Gastrocnemius medialis (tissue), 4 donors: ENCODE results near the gene PPP1R13L. TPM values are rescaled to one million over a fixed set of nuclear protein-coding genes. Genes with fewer than 3 reads are reported as not detected.

ENCODE experiments used
- ATAC-seq, 2 donors: fragments of 150-250 bp; one replicate each; pipeline ENCODE4 v1.9.1; 2016
- DNase-seq, 2 donors: peaks; one replicate each; pipeline ENCODE4 v3.0.0-alpha.2; 2019
- H3K27ac ChIP-seq, 4 donors: fragments of 200-600 bp; sonication (generic); 1 replicate in 1 of 4; 2 replicates in 3 of 4; pipeline ENCODE4 v1.5.1; 2016 to 2018; ENCODE audit warnings: mild to moderate bottlenecking in 2 of 4, moderate library complexity in 1 of 4
- H3K27me3 ChIP-seq, 3 donors: fragments of 200-600 bp; sonication (generic) in 2 of 3; 1 replicate in 1 of 3; 2 replicates in 2 of 3; pipeline versions ENCODE4 v1.5.1 to v1.6.0; 2016 to 2019; ENCODE audit warnings: mild to moderate bottlenecking in 1 of 3, moderate library complexity in 1 of 3
- H3K36me3 ChIP-seq, 2 donors: fragments of 200-600 bp; sonication (generic) in 1 of 2; one replicate each; pipeline ENCODE4 v1.5.1; 2017 to 2018
- H3K4me1 ChIP-seq, 2 donors: fragments of 200-600 bp; sonication (generic) in 1 of 2; one replicate each; pipeline ENCODE4 v1.5.1; 2016 to 2017; ENCODE audit warnings: mild to moderate bottlenecking in 2 of 2
- H3K4me3 ChIP-seq, 4 donors: fragments of 200-600 bp; sonication (generic) in 3 of 4; 1 replicate in 1 of 4; 2 replicates in 3 of 4; pipeline ENCODE4 v1.5.1; 2016 to 2019; ENCODE audit warnings: mild to moderate bottlenecking in 2 of 4
- H3K9me3 ChIP-seq, 3 donors: fragments of 200-600 bp; sonication (generic) in 2 of 3; 1 replicate in 1 of 3; 2 replicates in 2 of 3; pipeline ENCODE4 v1.5.1; 2016 to 2019
- POLR2A ChIP-seq, 2 donors: fragments of 450-650 bp; IDR thresholded peaks; one replicate each; pipeline ENCODE4 v1.6.1; 2017; ENCODE audit warnings: antibody characterized with exemption in 2 of 2, mild to moderate bottlenecking in 2 of 2, moderate library complexity in 2 of 2
- in situ Hi-C, 4 donors: fragments of 200-750 bp; cut with MboI; loops; one replicate each; pipeline versions ENCODE4 v1.15.0 to v1.8.0; 2017; ENCODE audit warnings: low sequenced_read_pairs in 4 of 4
- intact Hi-C: fragments of 100-400 bp; cut with DNase I; formaldehyde crosslinking; loops from one replicate; pipeline ENCODE4 v1.15.1; 2023; ENCODE audit warnings: low total_unique reads
- total RNA-seq, 4 donors: library from RNA; depleted of rRNA; stranded (reverse); fragments of >200 nt; gene quantifications; one replicate each; pipeline versions ENCODE4 v1.1.0 to v1.2.3, GENCODE V29; 2016
- TF ChIP-seq, protein P1 (sequence below), 5 experiments: fragments of 450-650 bp in 3 of 5; fragments of 200-600 bp in 2 of 5; sonication (generic) in 2 of 5; IDR thresholded peaks in 4 of 5; conservative IDR thresholded peaks in 1 of 5; 1 replicate in 4 of 5; 2 replicates in 1 of 5; pipeline ENCODE4 v1.5.1; 2016 to 2019; ENCODE audit warnings: antibody characterized with exemption in 5 of 5, mild to moderate bottlenecking in 3 of 5, moderate library complexity in 3 of 5

Gene PPP1R13L
- total RNA-seq, 4 donors from 2014 or later: 1.1 to 6.9 (median 1.5) TPM

DNA sequence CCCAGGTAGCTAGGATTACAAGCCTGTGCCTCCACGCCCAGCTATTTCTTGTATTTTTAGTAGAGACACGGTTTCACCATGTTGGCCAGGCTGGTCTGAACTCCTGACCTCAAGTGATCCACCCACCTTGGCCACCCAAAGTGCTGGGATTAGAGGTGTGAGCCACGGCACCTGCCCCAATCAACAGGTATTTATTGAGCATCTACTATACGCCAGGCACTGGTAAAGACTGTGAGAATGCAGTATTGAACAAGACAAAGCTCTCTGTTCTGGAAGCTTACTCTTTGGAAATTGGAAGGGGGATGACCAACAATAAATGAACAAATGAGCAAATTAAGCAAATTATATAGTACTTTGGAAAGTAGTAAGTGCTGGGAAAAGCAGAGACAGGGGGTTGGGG is 40.3 kb upstream of the PPP1R13L start:
- TF ChIP-seq, protein P1, sequence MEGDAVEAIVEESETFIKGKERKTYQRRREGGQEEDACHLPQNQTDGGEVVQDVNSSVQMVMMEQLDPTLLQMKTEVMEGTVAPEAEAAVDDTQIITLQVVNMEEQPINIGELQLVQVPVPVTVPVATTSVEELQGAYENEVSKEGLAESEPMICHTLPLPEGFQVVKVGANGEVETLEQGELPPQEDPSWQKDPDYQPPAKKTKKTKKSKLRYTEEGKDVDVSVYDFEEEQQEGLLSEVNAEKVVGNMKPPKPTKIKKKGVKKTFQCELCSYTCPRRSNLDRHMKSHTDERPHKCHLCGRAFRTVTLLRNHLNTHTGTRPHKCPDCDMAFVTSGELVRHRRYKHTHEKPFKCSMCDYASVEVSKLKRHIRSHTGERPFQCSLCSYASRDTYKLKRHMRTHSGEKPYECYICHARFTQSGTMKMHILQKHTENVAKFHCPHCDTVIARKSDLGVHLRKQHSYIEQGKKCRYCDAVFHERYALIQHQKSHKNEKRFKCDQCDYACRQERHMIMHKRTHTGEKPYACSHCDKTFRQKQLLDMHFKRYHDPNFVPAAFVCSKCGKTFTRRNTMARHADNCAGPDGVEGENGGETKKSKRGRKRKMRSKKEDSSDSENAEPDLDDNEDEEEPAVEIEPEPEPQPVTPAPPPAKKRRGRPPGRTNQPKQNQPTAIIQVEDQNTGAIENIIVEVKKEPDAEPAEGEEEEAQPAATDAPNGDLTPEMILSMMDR (IDR thresholded peaks at IDR 0.05 in 4 of 5, conservative IDR thresholded peaks at IDR 0.05 in 1 of 5): no peak
- TF ChIP-seq POLR2A (IDR thresholded peaks at IDR 0.05): no peak
- in situ Hi-C loops (no loop called here), intact Hi-C loops (no loop called here)
- Histone ChIP-seq H3K27me3 (no peaks in the 10 kb centered on the region), H3K9me3 (no peaks in the 10 kb centered on the region), H3K36me3 (no peaks in the 10 kb centered on the region), H3K4me1 (peaks cover 18 to 27% of the 10 kb centered on the region in 2 donors), H3K4me3 (no peak overlapping the region), H3K27ac (peak overlapping the region; percentile 91 to 97 (median 92))
- ATAC-seq (no peak), DNase-seq (no peak)

DNA sequence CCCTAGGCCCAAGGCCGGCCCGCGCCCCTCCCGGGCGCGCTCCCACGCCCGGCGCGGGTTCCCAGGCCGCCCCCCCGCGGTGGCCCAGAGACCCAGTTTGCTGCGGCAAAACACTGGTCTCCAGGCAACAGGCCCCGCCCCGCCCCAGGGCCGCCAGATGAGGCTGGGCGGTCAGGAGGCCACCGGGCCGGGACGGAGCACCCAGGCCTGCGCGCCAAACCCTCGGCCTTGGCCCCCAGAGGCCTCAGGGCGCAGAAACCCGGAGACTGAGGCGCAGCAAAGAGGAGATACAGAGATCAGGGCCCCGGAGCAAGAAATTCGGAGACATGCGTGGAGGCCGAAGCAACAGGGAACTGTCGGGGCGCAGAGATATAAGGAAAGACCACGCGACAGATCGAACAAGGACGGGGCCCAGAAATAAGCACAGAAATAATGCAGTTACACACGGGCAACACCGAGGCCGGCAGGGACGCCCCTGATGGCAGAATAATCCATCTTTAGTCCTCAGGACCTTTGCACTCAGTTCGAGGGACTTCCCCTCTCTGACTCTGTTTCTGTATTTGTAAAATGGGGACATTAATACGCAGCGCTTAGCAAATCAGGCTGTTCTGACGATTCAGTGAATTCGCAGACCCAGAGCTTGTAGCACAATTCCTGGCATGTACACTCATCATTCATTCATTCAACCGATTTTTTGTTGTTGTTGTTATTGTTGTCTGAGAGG is 39.6 kb upstream of the PPP1R13L start:
- peak; percentile 55 to 61 for ATAC-seq
- H3K27me3 ChIP-seq: no peaks in the 10 kb centered on the region
- intact Hi-C loops: no loop called here
- no peaks in the 10 kb centered on the region for H3K9me3 ChIP-seq
- in situ Hi-C loops: loop anchor here in 1 of 4 donors (5.0 kb wide), 1 partner anchor 33 kb away; no protein-coding TSS in a partner anchor
- peak; percentile 84 to 93 for DNase-seq
- H3K4me3 ChIP-seq: peak overlapping the region; percentile 62 to 72 (median 64)
- peak overlapping the region; percentile 91 to 97 (median 92) for H3K27ac ChIP-seq
- TF ChIP-seq, protein P1 (IDR thresholded peaks at IDR 0.05 in 4 of 5, conservative IDR thresholded peaks at IDR 0.05 in 1 of 5): no peak
- peak in 1 of 2 donors; percentile 40 for TF ChIP-seq POLR2A (IDR thresholded peaks at IDR 0.05)
- peaks cover 15 to 27% of the 10 kb centered on the region in 2 donors for H3K4me1 ChIP-seq
- no peaks in the 10 kb centered on the region for H3K36me3 ChIP-seq

GRCh38 chr19:45443462-45444317 is 38.8 kb upstream of the PPP1R13L start:
- in situ Hi-C loops: loop anchor here in 1 of 4 donors (5.0 kb wide), 1 partner anchor 34 kb away; no protein-coding TSS in a partner anchor
- peak; percentile 65 to 67 for ATAC-seq
- Histone ChIP-seq H3K4me3 (peak overlapping the region; percentile 62 to 72 (median 64)), H3K27ac (peak overlapping the region; percentile 91 to 97 (median 92)), H3K4me1 (peaks cover 15 to 27% of the 10 kb centered on the region in 2 donors), H3K9me3 (no peaks in the 10 kb centered on the region), H3K36me3 (no peaks in the 10 kb centered on the region), H3K27me3 (no peaks in the 10 kb centered on the region)
- peak; percentile 88 to 89 for TF ChIP-seq POLR2A (IDR thresholded peaks at IDR 0.05)
- TF ChIP-seq, protein P1 (IDR thresholded peaks at IDR 0.05 in 4 of 5, conservative IDR thresholded peaks at IDR 0.05 in 1 of 5): no peak
- intact Hi-C loops: loop anchor here (1.0 to 2.0 kb wide), 2 partner anchors 15 to 26 kb away; no protein-coding TSS in a partner anchor
- DNase-seq: peak; percentile 93 to 96

GRCh38 chr19:45442778-45443461 is 38.1 kb upstream of the PPP1R13L start:
- DNase-seq (peak in 1 of 2 donors; percentile 52), ATAC-seq (peak in 1 of 2 donors; percentile 1)
- H3K9me3 ChIP-seq: no peaks in the 10 kb centered on the region
- in situ Hi-C loops: loop anchor here in 1 of 4 donors (5.0 kb wide), 1 partner anchor 34 kb away; no protein-coding TSS in a partner anchor
- H3K27me3 ChIP-seq: no peaks in the 10 kb centered on the region
- TF ChIP-seq POLR2A (IDR thresholded peaks at IDR 0.05): no peak
- TF ChIP-seq, protein P1 (IDR thresholded peaks at IDR 0.05 in 4 of 5, conservative IDR thresholded peaks at IDR 0.05 in 1 of 5): no peak
- peak overlapping the region; percentile 91 to 97 (median 92) for H3K27ac ChIP-seq
- H3K4me3 ChIP-seq: peak overlapping the region; percentile 62 to 72 (median 64)
- intact Hi-C loops: loop anchor here (1.0 to 2.0 kb wide), 2 partner anchors 14 to 26 kb away; no protein-coding TSS in a partner anchor
- H3K36me3 ChIP-seq: no peaks in the 10 kb centered on the region
- peaks cover 15 to 27% of the 10 kb centered on the region in 2 donors for H3K4me1 ChIP-seq
